H1 (cell line): ENCODE results near the gene KRTAP11-1. TPM values are rescaled to one million over a fixed set of nuclear protein-coding genes. Genes with fewer than 3 reads are reported as not detected.

Source experiments
- CTCF ChIA-PET: fragments of 300-600 bp; sonication (Branson Sonifier 250); formaldehyde crosslinking; loops from one replicate; lab custom pipeline; 2021; ENCODE audit not compliant: partially characterized antibody; lab: Charles Lee
- POLR2A ChIA-PET: fragments of 300-600 bp; sonication (Branson Sonifier 250); formaldehyde crosslinking; loops from one replicate; lab custom pipeline; 2021; ENCODE audit warnings: inconsistent platforms; ENCODE audit not compliant: partially characterized antibody; lab: Charles Lee
- DNase-seq, 2 experiments: peaks; one replicate each; pipeline versions ENCODE4 v3.0.0 to v3.0.0-alpha.2; 2010 to 2022; ENCODE audit warnings: low spot score in 2 of 2, low read depth in 1 of 2, mixed read lengths in 1 of 2
- FAIRE-seq: peaks from 2 replicates; lab custom pipeline; 2011; peaks lifted over from hg19 to GRCh38; lab: Jason Lieb, UNC
- H2AFZ ChIP-seq: 2 replicates; pipeline ENCODE4 v1.8.1; 2012; ENCODE audit warnings: low read length, inconsistent platforms
- H2AK5ac ChIP-seq: 2 replicates; pipeline ENCODE4 v1.6.1; 2013; ENCODE audit warnings: low read depth, low read length
- H2BK120ac ChIP-seq: replicated peaks from 2 replicates; pipeline ENCODE3; 2013; ENCODE audit warnings: low read depth, low read length, inconsistent platforms
- H2BK12ac ChIP-seq: 2 replicates; pipeline ENCODE4 v1.6.1; 2013; ENCODE audit warnings: low read depth, low read length
- H2BK15ac ChIP-seq: 2 replicates; pipeline ENCODE4 v1.6.1; 2013; ENCODE audit warnings: low read length
- H2BK20ac ChIP-seq: 2 replicates; pipeline ENCODE4 v1.6.1; 2013; ENCODE audit warnings: low read length
- H2BK5ac ChIP-seq: 2 replicates; pipeline ENCODE4 v1.6.1; 2013; ENCODE audit warnings: low read depth, low read length
- H3K14ac ChIP-seq: 2 replicates; pipeline ENCODE4 v1.6.1; 2013; ENCODE audit warnings: inconsistent platforms; ENCODE audit not compliant: insufficient read length
- H3K18ac ChIP-seq: 2 replicates; pipeline ENCODE4 v1.6.1; 2013; ENCODE audit warnings: low read length; ENCODE audit errors: extremely low read depth
- H3K23ac ChIP-seq: 2 replicates; pipeline ENCODE4 v1.6.1; 2013; ENCODE audit warnings: inconsistent platforms; ENCODE audit not compliant: insufficient read length
- H3K23me2 ChIP-seq: 2 replicates; pipeline ENCODE4 v1.6.1; 2013; ENCODE audit warnings: low read depth, low read length
- H3K27ac ChIP-seq: 2 replicates; pipeline ENCODE4 v1.6.1; 2011; ENCODE audit warnings: low read depth, low read length, inconsistent platforms
- H3K27me3 ChIP-seq, 4 experiments: replicated peaks in 1 of 4; 1 replicate in 1 of 4; 2 replicates in 3 of 4; pipeline versions ENCODE4 v1.6.1 to v1.8.1; 2011 to 2013; ENCODE audit warnings: low read length in 3 of 4, mild to moderate bottlenecking in 3 of 4, inconsistent platforms in 2 of 4, mixed read lengths in 2 of 4, moderate library complexity in 1 of 4; ENCODE audit not compliant: control insufficient read depth in 3 of 4, insufficient read depth in 3 of 4; ENCODE audit errors: extremely low read depth in 1 of 4
- H3K36me3 ChIP-seq, 4 experiments: 2 replicates each; pipeline versions ENCODE4 v1.6.1 to v1.8.1; 2011 to 2013; ENCODE audit warnings: mild to moderate bottlenecking in 4 of 4, low read length in 3 of 4, moderate library complexity in 2 of 4, control low read depth in 1 of 4, inconsistent platforms in 1 of 4; ENCODE audit not compliant: insufficient read depth in 4 of 4, control insufficient read depth in 2 of 4
- H3K4ac ChIP-seq: replicated peaks from 2 replicates; pipeline ENCODE3; 2013; ENCODE audit warnings: low read length, low read depth, mixed read lengths, inconsistent platforms; ENCODE audit not compliant: insufficient read length
- H3K4me1 ChIP-seq, 4 experiments: replicated peaks in 1 of 4; 1 replicate in 1 of 4; 2 replicates in 3 of 4; pipeline versions ENCODE4 v1.6.1 to v1.8.1; 2011 to 2013; ENCODE audit warnings: low read length in 3 of 4, inconsistent platforms in 2 of 4, mixed read lengths in 1 of 4; ENCODE audit not compliant: insufficient read depth in 4 of 4, control insufficient read depth in 3 of 4
- H3K4me2 ChIP-seq, 2 experiments: 2 replicates each; pipeline versions ENCODE4 v1.6.1 to v1.8.1; 2011 to 2013; ENCODE audit warnings: low read depth in 2 of 2, low read length in 2 of 2, control low read depth in 1 of 2, inconsistent platforms in 1 of 2, mild to moderate bottlenecking in 1 of 2; ENCODE audit not compliant: insufficient read depth in 1 of 2
- H3K4me3 ChIP-seq, 4 experiments: fragments of 200-600, 300-600 bp in 1 of 4; sonication (generic), shearing (Covaris generic), sonication (Bioruptor Twin) in 1 of 4; 2 replicates each; pipeline versions ENCODE4 v1.5.1 to v1.8.1; 2011 to 2016; ENCODE audit warnings: low read length in 4 of 4, low read depth in 3 of 4, control low read depth in 2 of 4, inconsistent platforms in 2 of 4, mild to moderate bottlenecking in 2 of 4, mixed read lengths in 1 of 4, moderate library complexity in 1 of 4; ENCODE audit not compliant: insufficient read depth in 2 of 4; ENCODE audit errors: extremely low read depth in 1 of 4
- H3K56ac ChIP-seq: replicated peaks from 2 replicates; pipeline ENCODE3; 2013; ENCODE audit warnings: low read depth, mild to moderate bottlenecking, mixed read lengths, low read length, inconsistent platforms; ENCODE audit not compliant: insufficient read length
- H3K79me1 ChIP-seq: 2 replicates; pipeline ENCODE4 v1.6.1; 2013; ENCODE audit warnings: low read depth, low read length, control low read depth
- H3K79me2 ChIP-seq, 2 experiments: 2 replicates each; pipeline versions ENCODE4 v1.6.1 to v1.8.1; 2012 to 2013; ENCODE audit warnings: low read length in 2 of 2, mild to moderate bottlenecking in 2 of 2, inconsistent platforms in 1 of 2; ENCODE audit not compliant: insufficient read depth in 2 of 2, control insufficient read depth in 1 of 2
- H3K9ac ChIP-seq, 4 experiments: replicated peaks in 1 of 4; 1 replicate in 1 of 4; 2 replicates in 3 of 4; pipeline versions ENCODE4 v1.6.1 to v1.8.1; 2011 to 2013; ENCODE audit warnings: low read depth in 3 of 4, low read length in 3 of 4, control low read depth in 2 of 4, mild to moderate bottlenecking in 2 of 4, moderate library complexity in 2 of 4, inconsistent platforms in 1 of 4; ENCODE audit errors: extremely low read depth in 1 of 4
- H3K9me3 ChIP-seq, 2 experiments: 2 replicates each; pipeline versions ENCODE4 v1.6.1 to v1.8.1; 2012 to 2013; ENCODE audit warnings: mild to moderate bottlenecking in 2 of 2, moderate library complexity in 2 of 2, control low read depth in 1 of 2, inconsistent platforms in 1 of 2, low read depth in 1 of 2, low read length in 1 of 2, mixed read lengths in 1 of 2; ENCODE audit not compliant: insufficient read depth in 2 of 2
- H4K20me1 ChIP-seq, 2 experiments: replicated peaks in 1 of 2; 2 replicates each; pipeline versions ENCODE3 to v1.8.1; 2011 to 2013; ENCODE audit warnings: inconsistent platforms in 2 of 2, low read length in 2 of 2, mild to moderate bottlenecking in 1 of 2; ENCODE audit not compliant: insufficient read depth in 2 of 2, control insufficient read depth in 1 of 2
- H4K5ac ChIP-seq: 2 replicates; pipeline ENCODE4 v1.6.1; 2013; ENCODE audit warnings: low read length, low read depth, mixed read lengths, inconsistent platforms; ENCODE audit not compliant: insufficient read length
- H4K8ac ChIP-seq: 2 replicates; pipeline ENCODE4 v1.8.0; 2013; ENCODE audit warnings: mild to moderate bottlenecking, moderate library complexity, low read length, inconsistent platforms; ENCODE audit not compliant: insufficient read depth; ENCODE audit errors: extremely low read depth
- H4K91ac ChIP-seq: replicated peaks from 2 replicates; pipeline ENCODE3; 2013; ENCODE audit warnings: low read length, mixed read lengths, inconsistent platforms; ENCODE audit not compliant: insufficient read length
- BCL11A ChIP-seq, 2 experiments: IDR thresholded peaks; one replicate each; pipeline ENCODE4 v1.6.1; 2011; ENCODE audit warnings: low read depth in 2 of 2, low read length in 2 of 2, mild to moderate bottlenecking in 2 of 2
- CREB1 ChIP-seq: IDR thresholded peaks from 2 replicates; pipeline ENCODE4 v1.6.1; 2012; ENCODE audit warnings: inconsistent platforms
- EP300 ChIP-seq, 2 experiments: IDR thresholded peaks; 1 replicate in 1 of 2; 2 replicates in 1 of 2; pipeline ENCODE4 v1.6.1; 2011 to 2012; ENCODE audit warnings: low read depth in 2 of 2, low read length in 2 of 2, mild to moderate bottlenecking in 2 of 2, borderline replicate concordance in 1 of 2, inconsistent platforms in 1 of 2, moderate library complexity in 1 of 2
- GABPA ChIP-seq: IDR thresholded peaks from 2 replicates; pipeline ENCODE4 v1.6.1; 2011; ENCODE audit warnings: mild to moderate bottlenecking, low read length, moderate library complexity, borderline replicate concordance; ENCODE audit not compliant: insufficient read depth
- HDAC2 ChIP-seq, 2 experiments: fragments of 300-600 bp in 1 of 2; sonication (generic) in 1 of 2; IDR thresholded peaks; 2 replicates each; pipeline ENCODE4 v1.6.1; 2011 to 2012; ENCODE audit warnings: low read depth in 2 of 2, low read length in 2 of 2, mild to moderate bottlenecking in 2 of 2, moderate library complexity in 2 of 2, borderline replicate concordance in 1 of 2, inconsistent platforms in 1 of 2
- POU5F1 ChIP-seq: IDR thresholded peaks from 2 replicates; pipeline ENCODE4 v1.6.1; 2011; ENCODE audit warnings: low read depth, mild to moderate bottlenecking, low read length, moderate library complexity
- RNF2 ChIP-seq: fragments of 200-900, 300-1000 bp; sonication (generic); IDR thresholded peaks from 2 replicates; pipeline ENCODE4 v1.7.1; 2016; ENCODE audit warnings: borderline replicate concordance, low read depth, mild to moderate bottlenecking, antibody characterized with exemption, low read length; ENCODE audit not compliant: poor library complexity, severe bottlenecking; ENCODE audit errors: missing control alignments
- RXRA ChIP-seq: IDR thresholded peaks from 2 replicates; pipeline ENCODE4 v1.6.1; 2011; ENCODE audit warnings: low read depth, mild to moderate bottlenecking, low read length, moderate library complexity; ENCODE audit not compliant: insufficient read depth
- SP1 ChIP-seq: IDR thresholded peaks from 2 replicates; pipeline ENCODE4 v1.6.1; 2011; ENCODE audit warnings: low read depth, low read length
- TEAD4 ChIP-seq: IDR thresholded peaks from 2 replicates; pipeline ENCODE4 v1.6.1; 2012; ENCODE audit warnings: low read depth, low read length, inconsistent platforms, mixed read lengths
- WGBS, 2 experiments: shearing (Covaris generic) in 1 of 2; methylation state at CpG; one replicate each; pipeline versions ENCODE4 v1.1.6 to v1.1.7; 2013 to 2015; ENCODE audit warnings: low lambda C conversion rate in 2 of 2, mixed read lengths in 2 of 2, inconsistent platforms in 1 of 2, low coverage in 1 of 2, missing lambda C conversion rate in 1 of 2; ENCODE audit not compliant: insufficient replicate concordance in 2 of 2, insufficient coverage in 1 of 2, insufficient read length in 1 of 2; ENCODE audit errors: extremely low coverage in 1 of 2, missing lambda C conversion rate in 1 of 2; 5-methylcytosine and 5-hydroxymethylcytosine counted together
- polyA plus RNA-seq, 7 experiments: library from polyadenylated mRNA; depleted of rRNA in 3 of 7; stranded (reverse) in 5 of 7; unstranded in 2 of 7; fragments of >200 nt in 5 of 7; fragments of 200-250 nt in 2 of 7; gene quantifications; 1 replicate in 5 of 7; 2 replicates in 1 of 7; 4 replicates in 1 of 7; pipeline versions ENCODE4 v1.2.1 to v1.2.3, GENCODE V29; 2011 to 2013; ENCODE audit warnings: missing spikeins in 2 of 7, mixed read lengths in 2 of 7
- total RNA-seq: library from RNA; stranded (reverse); fragmentation: NEBNext Ultra II Directional; extraction: Animal tissue kit (Norgen Biotek cat#: 25700); gene quantifications from 2 replicates; pipeline ENCODE4 v1.2.1, GENCODE V29; 2021

Gene KRTAP11-1
- total and polyA plus RNA-seq, 2 of the 8 experiments (the other 6 are each of a cell fraction or from before 2014, with no cell fraction given): not detected

- WGBS, 2 experiments: 92% methylated on average over 2 of the region's 2 CpGs; no CpG with 5 or more reads in 1 of the 2 experiments
- H3K79me2 ChIP-seq: no peaks in the 10 kb centered on the region
- FAIRE-seq: no peak
These were observed 6.9 kb downstream of the KRTAP11-1 start for GRCh38 chr21:30874526-30874925.

More at GRCh38 chr21:30874526-30874925, 6.9 kb downstream of the KRTAP11-1 start:
- no peak overlapping the region for H2BK120ac ChIP-seq
- no peak overlapping the region for H2BK20ac ChIP-seq
- POLR2A ChIA-PET: no interaction called here
- H3K4me1 ChIP-seq: no peaks in the 10 kb centered on the region
- no peak overlapping the region for H4K8ac ChIP-seq
- no peak for DNase-seq
- H4K5ac ChIP-seq: no peak overlapping the region
- no peak overlapping the region for H2AFZ ChIP-seq
- TF ChIP-seq HDAC2 (IDR thresholded peaks at IDR 0.05; ENCODE audit: borderline replicate concordance in 1 of 2, low read depth in 2 of 2, low read length in 2 of 2) (no peak), TEAD4 (no peak), BCL11A (IDR thresholded peaks at IDR 0.05; ENCODE audit: low read depth in 2 of 2, low read length in 2 of 2) (no peak), EP300 (IDR thresholded peaks at IDR 0.05; ENCODE audit: borderline replicate concordance in 1 of 2, low read depth in 2 of 2, low read length in 2 of 2) (no peak), POU5F1 (no peak), CREB1 (no peak), GABPA (no peak), RXRA (no peak), RNF2 (no peak), SP1 (no peak)
- H3K9ac ChIP-seq: no peak overlapping the region
- no peak overlapping the region for H3K18ac ChIP-seq
- no peak overlapping the region for H3K14ac ChIP-seq
- H3K23ac ChIP-seq: no peak overlapping the region
- H2BK5ac ChIP-seq: no peak overlapping the region
- H3K4ac ChIP-seq: no peak overlapping the region
- no peaks in the 10 kb centered on the region for H3K23me2 ChIP-seq
- no peaks in the 10 kb centered on the region for H4K20me1 ChIP-seq
- H3K79me1 ChIP-seq: no peaks in the 10 kb centered on the region
- no peak overlapping the region for H3K27ac ChIP-seq
- H2BK12ac ChIP-seq: no peak overlapping the region
- H3K4me3 ChIP-seq: no peak overlapping the region
- no peaks in the 10 kb centered on the region for H3K27me3 ChIP-seq
- H3K4me2 ChIP-seq: no peak overlapping the region
- no peaks in the 10 kb centered on the region for H3K9me3 ChIP-seq
- H4K91ac ChIP-seq: no peak overlapping the region
- CTCF ChIA-PET: interaction anchor here (1.0 kb wide), 1 partner anchor 202 kb away, joined by 4 read pairs; no protein-coding TSS in a partner anchor
- no peak overlapping the region for H3K56ac ChIP-seq
- no peak overlapping the region for H2BK15ac ChIP-seq
- H3K36me3 ChIP-seq: no peaks in the 10 kb centered on the region
- H2AK5ac ChIP-seq: no peak overlapping the region
